ENCODE data around the gene PDE2A.

DNA sequence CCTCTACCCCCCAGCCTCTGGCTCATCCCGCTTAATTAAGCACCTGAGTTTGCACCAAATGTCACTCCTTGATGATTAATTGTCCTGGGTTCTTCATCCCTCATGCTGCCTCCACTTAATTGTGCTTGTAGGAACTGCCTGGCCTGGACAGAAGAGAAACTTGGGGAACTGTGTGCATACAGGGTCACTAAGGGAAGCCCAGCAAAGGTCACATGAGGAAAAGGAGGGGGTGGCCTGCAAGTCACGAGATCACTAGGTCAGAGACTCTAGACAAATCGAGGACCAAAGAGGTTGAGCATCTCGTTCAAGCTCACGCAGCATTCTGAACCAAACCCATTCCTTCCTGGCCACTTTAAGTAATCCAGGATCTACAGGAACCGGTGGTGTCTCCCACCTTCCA, 75.8 kb downstream of the PDE2A start:
- TF ChIP-seq ESRRG (CRISPR knock-in tag; IDR thresholded peaks at IDR 0.05) (no peak), ZC3H10 (CRISPR knock-in tag; IDR thresholded peaks at IDR 0.05) (no peak), BACH2 (CRISPR knock-in tag; IDR thresholded peaks at IDR 0.05; ENCODE audit: borderline replicate concordance) (no peak), CSDC2 (CRISPR knock-in tag; IDR thresholded peaks at IDR 0.05) (no peak)
- TF ChIP-seq, protein P1, sequence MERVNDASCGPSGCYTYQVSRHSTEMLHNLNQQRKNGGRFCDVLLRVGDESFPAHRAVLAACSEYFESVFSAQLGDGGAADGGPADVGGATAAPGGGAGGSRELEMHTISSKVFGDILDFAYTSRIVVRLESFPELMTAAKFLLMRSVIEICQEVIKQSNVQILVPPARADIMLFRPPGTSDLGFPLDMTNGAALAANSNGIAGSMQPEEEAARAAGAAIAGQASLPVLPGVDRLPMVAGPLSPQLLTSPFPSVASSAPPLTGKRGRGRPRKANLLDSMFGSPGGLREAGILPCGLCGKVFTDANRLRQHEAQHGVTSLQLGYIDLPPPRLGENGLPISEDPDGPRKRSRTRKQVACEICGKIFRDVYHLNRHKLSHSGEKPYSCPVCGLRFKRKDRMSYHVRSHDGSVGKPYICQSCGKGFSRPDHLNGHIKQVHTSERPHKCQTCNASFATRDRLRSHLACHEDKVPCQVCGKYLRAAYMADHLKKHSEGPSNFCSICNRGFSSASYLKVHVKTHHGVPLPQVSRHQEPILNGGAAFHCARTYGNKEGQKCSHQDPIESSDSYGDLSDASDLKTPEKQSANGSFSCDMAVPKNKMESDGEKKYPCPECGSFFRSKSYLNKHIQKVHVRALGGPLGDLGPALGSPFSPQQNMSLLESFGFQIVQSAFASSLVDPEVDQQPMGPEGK (CRISPR knock-in tag; IDR thresholded peaks at IDR 0.05; ENCODE audit: borderline replicate concordance) = no peak

All from SK-N-SH treated with all-trans-retinoic acid at 6 μM for 48 hours (cell line).